ENCODE results near the gene ALX4. TPM values are rescaled to one million over a fixed set of nuclear protein-coding genes. Genes with fewer than 3 reads are reported as not detected.

Gene ALX4
- total RNA-seq, 1 donor from 2014 or later = not detected

- intact Hi-C loops (cut with micrococcal nuclease) = loop anchor here (10.0 kb wide), 1 partner anchor 719 kb away; no protein-coding TSS in a partner anchor
Measured at GRCh38 chr11:44303401-44303938, 6.5 kb downstream of the ALX4 start.

- intact Hi-C loops (cut with micrococcal nuclease) = loop anchor here (10.0 kb wide), 1 partner anchor 717 kb away; no protein-coding TSS in a partner anchor
Measured at GRCh38 chr11:44301564-44302271, 8.2 kb downstream of the ALX4 start.

- intact Hi-C loops (cut with micrococcal nuclease) = loop anchor here (10.0 kb wide), 1 partner anchor 716 kb away; no protein-coding TSS in a partner anchor
Measured at GRCh38 chr11:44300844-44301563, 8.9 kb downstream of the ALX4 start.

- intact Hi-C loops (cut with micrococcal nuclease) = no loop called here
Measured at GRCh38 chr11:44298862-44299261, 11.1 kb downstream of the ALX4 start.

- intact Hi-C loops (cut with micrococcal nuclease) = no loop called here
Measured at GRCh38 chr11:44290208-44290607, 19.7 kb downstream of the ALX4 start.

GRCh38 chr11:44288133-44288526 lies 21.8 kb downstream of the ALX4 start:
- intact Hi-C loops (cut with micrococcal nuclease) = loop anchor here (1.0 to 5.0 kb wide), 2 partner anchors 16 to 176 kb away; no protein-coding TSS in a partner anchor

- intact Hi-C loops (cut with micrococcal nuclease) = loop anchor here (1.0 to 5.0 kb wide), 3 partner anchors 175 to 251 kb away; no protein-coding TSS in a partner anchor
Measured at GRCh38 chr11:44286911-44287310, 23.0 kb downstream of the ALX4 start.

- intact Hi-C loops (cut with micrococcal nuclease) = loop anchor here (1.0 to 5.0 kb wide), 3 partner anchors 174 to 252 kb away; no protein-coding TSS in a partner anchor
Measured at GRCh38 chr11:44286268-44286880, 23.6 kb downstream of the ALX4 start.

GRCh38 chr11:44285756-44286155 lies 24.2 kb downstream of the ALX4 start:
- intact Hi-C loops (cut with micrococcal nuclease) = loop anchor here (1.0 to 5.0 kb wide), 3 partner anchors 173 to 253 kb away; no protein-coding TSS in a partner anchor

GRCh38 chr11:44282620-44283019 lies 27.3 kb downstream of the ALX4 start:
- intact Hi-C loops (cut with micrococcal nuclease) = no loop called here

GRCh38 chr11:44281151-44281550 lies 28.8 kb downstream of the ALX4 start:
- intact Hi-C loops (cut with micrococcal nuclease) = no loop called here

GRCh38 chr11:44280257-44280656 lies 29.7 kb downstream of the ALX4 start:
- intact Hi-C loops (cut with micrococcal nuclease) = no loop called here

- intact Hi-C loops (cut with micrococcal nuclease) = no loop called here
Measured at GRCh38 chr11:44279483-44279882, 30.5 kb downstream of the ALX4 start.

- intact Hi-C loops (cut with micrococcal nuclease) = no loop called here
Measured at GRCh38 chr11:44277196-44278090, 32.5 kb downstream of the ALX4 start.

GRCh38 chr11:44275961-44276550 lies 33.9 kb downstream of the ALX4 start:
- intact Hi-C loops (cut with micrococcal nuclease) = no loop called here

- intact Hi-C loops (cut with micrococcal nuclease) = no loop called here
Measured at GRCh38 chr11:44275241-44275640, 34.7 kb downstream of the ALX4 start.

GRCh38 chr11:44274404-44274803 lies 35.5 kb downstream of the ALX4 start:
- intact Hi-C loops (cut with micrococcal nuclease) = no loop called here

- intact Hi-C loops (cut with micrococcal nuclease) = no loop called here
Measured at GRCh38 chr11:44271286-44271685, 38.7 kb downstream of the ALX4 start.

- intact Hi-C loops (cut with micrococcal nuclease) = no loop called here
Measured at GRCh38 chr11:44270403-44271273, 39.3 kb downstream of the ALX4 start.

Data from T-helper 2 cell treated with Interferon-gamma antibody and Interleukin-4, amounts not matched to agents 100 ng/mL and 5 ng/mL, for 36 hours (primary cell).